HCT116 (cell line): ENCODE measurements around the gene IL17RE. TPM values are rescaled to one million over a fixed set of nuclear protein-coding genes. Genes with fewer than 3 reads are reported as not detected.

Experiments
- ATAC-seq: fragments of 200-7000 bp; cut with Tn5 transposase; 2 replicates; pipeline ENCODE4 v1.9.1; 2020; ENCODE audit warnings: mild to moderate bottlenecking, moderate library complexity
- BruUV-seq: library from RNA; stranded (reverse); fragments of 400-500 nt; replicated peaks from 2 replicates; lab custom pipeline; 2021; lab: Mats Ljungman, UMichigan
- CTCF ChIA-PET: fragments of 300-600 bp; sonication (Branson Sonifier 250); formaldehyde crosslinking; loops from one replicate; lab custom pipeline; 2021; ENCODE audit warnings: antibody characterized with exemption; lab: Charles Lee
- POLR2A ChIA-PET: fragments of 300-600, 350-600 bp; sonication (Branson Sonifier 250); formaldehyde crosslinking; loops from one replicate; lab custom pipeline; 2021; ENCODE audit warnings: antibody characterized with exemption; lab: Charles Lee
- RAD21 ChIA-PET, 2 experiments: fragments of 300-600 bp; sonication (Branson Sonifier 250); formaldehyde crosslinking; loops; one replicate each; lab custom pipeline; 2023; ENCODE audit warnings: low total read pairs in 2 of 2; ENCODE audit not compliant: uncharacterized antibody in 2 of 2, unreplicated experiment in 2 of 2, low non-redundant PET in 1 of 2; lab: Charles Lee
- DNase-seq: peaks from one replicate; pipeline ENCODE4 v3.0.0-alpha.2; 2010; ENCODE audit warnings: low read depth, low spot score
- H2AFZ ChIP-seq: fragments of 200-600 bp; shearing (Covaris generic), sonication (generic); 2 replicates; pipeline ENCODE4 v1.6.1; 2017; ENCODE audit warnings: low read depth, mixed run types, mixed read lengths, antibody characterized with exemption, low read length; ENCODE audit not compliant: poor library complexity, severe bottlenecking
- H3K27ac ChIP-seq: 2 replicates; pipeline ENCODE4 v1.5.1; 2012; ENCODE audit warnings: low read depth, low read length
- H3K27me3 ChIP-seq: fragments of 200-600 bp; sonication (generic); 2 replicates; pipeline ENCODE4 v1.6.1; 2016; ENCODE audit warnings: mixed run types, low read length, mixed read lengths; ENCODE audit not compliant: insufficient read depth
- H3K36me3 ChIP-seq, 2 experiments: fragments of 200-500 bp in 1 of 2; fragments of 200-600 bp in 1 of 2; sonication (Bioruptor generic) in 1 of 2; sonication (generic) in 1 of 2; 2 replicates each; pipeline versions ENCODE4 v1.5.1 to v1.6.1; 2014 to 2016; ENCODE audit warnings: low read length in 2 of 2, inconsistent platforms in 1 of 2, mixed read lengths in 1 of 2, mixed run types in 1 of 2; ENCODE audit not compliant: insufficient read depth in 2 of 2, control insufficient read depth in 1 of 2
- H3K4me1 ChIP-seq, 2 experiments: fragments of 200-600 bp in 1 of 2; sonication (generic) in 1 of 2; 2 replicates each; pipeline versions ENCODE4 v1.5.1 to v1.6.1; 2012 to 2017; ENCODE audit warnings: low read length in 2 of 2, inconsistent platforms in 1 of 2, mild to moderate bottlenecking in 1 of 2, mixed read lengths in 1 of 2, mixed run types in 1 of 2, moderate library complexity in 1 of 2; ENCODE audit not compliant: insufficient read depth in 2 of 2, control insufficient read depth in 1 of 2
- H3K4me2 ChIP-seq: fragments of 200-600 bp; sonication (generic); 2 replicates; pipeline ENCODE4 v1.6.1; 2017; ENCODE audit warnings: mixed run types, low read length, mixed read lengths
- H3K4me3 ChIP-seq, 2 experiments: fragments of 200-600 bp in 1 of 2; sonication (generic) in 1 of 2; replicated peaks in 1 of 2; 2 replicates each; pipeline ENCODE4 v1.5.1; 2011 to 2016; ENCODE audit warnings: low read length in 2 of 2, control low read depth in 1 of 2, low read depth in 1 of 2, mild to moderate bottlenecking in 1 of 2, mixed read lengths in 1 of 2, mixed run types in 1 of 2
- H3K79me2 ChIP-seq: fragments of 200-600 bp; sonication (generic); 2 replicates; pipeline ENCODE4 v1.6.1; 2017; ENCODE audit warnings: mild to moderate bottlenecking, mixed run types, low read length, moderate library complexity, mixed read lengths; ENCODE audit not compliant: insufficient read depth
- H3K9ac ChIP-seq: fragments of 200-600 bp; sonication (generic); 2 replicates; pipeline ENCODE4 v1.6.1; 2016; ENCODE audit warnings: low read length, mixed read lengths
- H3K9me2 ChIP-seq: fragments of 200-600 bp; sonication (generic), shearing (Covaris generic); 2 replicates; pipeline ENCODE4 v1.6.1; 2017; ENCODE audit warnings: mixed run types, mild to moderate bottlenecking, moderate library complexity; ENCODE audit not compliant: insufficient read depth
- H3K9me3 ChIP-seq, 2 experiments: fragments of 200-500 bp in 1 of 2; fragments of 200-600 bp in 1 of 2; sonication (Bioruptor generic) in 1 of 2; sonication (generic) in 1 of 2; 2 replicates each; pipeline ENCODE4 v1.6.1; 2014 to 2017; ENCODE audit warnings: low read length in 2 of 2, mixed read lengths in 2 of 2, inconsistent platforms in 1 of 2, low read depth in 1 of 2, mild to moderate bottlenecking in 1 of 2, mixed run types in 1 of 2, moderate library complexity in 1 of 2; ENCODE audit not compliant: control insufficient read depth in 1 of 2, insufficient read depth in 1 of 2
- H4K20me1 ChIP-seq: fragments of 200-600 bp; sonication (generic), shearing (Covaris generic); 2 replicates; pipeline ENCODE4 v1.6.1; 2017; ENCODE audit warnings: mixed run types, mild to moderate bottlenecking, moderate library complexity; ENCODE audit not compliant: insufficient read depth
- CBX3 ChIP-seq: IDR thresholded peaks from 2 replicates; pipeline ENCODE4 v1.6.1; 2012; ENCODE audit warnings: low read depth
- CEBPB ChIP-seq: IDR thresholded peaks from 2 replicates; pipeline ENCODE4 v1.6.1; 2012; ENCODE audit warnings: low read depth
- EGR1 ChIP-seq: IDR thresholded peaks from 2 replicates; pipeline ENCODE4 v1.6.1; 2012; ENCODE audit warnings: low read depth
- ELF1 ChIP-seq: IDR thresholded peaks from 2 replicates; pipeline ENCODE4 v1.6.1; 2012; ENCODE audit warnings: low read depth, borderline replicate concordance
- EZH2 ChIP-seq: fragments of 200-600 bp; sonication (generic); IDR thresholded peaks from 2 replicates; pipeline ENCODE4 v1.6.1; 2017; ENCODE audit warnings: antibody characterized with exemption, mixed run types
- EZH2phosphoT487 ChIP-seq: fragments of 200-600 bp; IDR thresholded peaks from 2 replicates; pipeline ENCODE4 v1.6.1; 2018; ENCODE audit warnings: antibody characterized with exemption, borderline replicate concordance
- JUND ChIP-seq: IDR thresholded peaks from 2 replicates; pipeline ENCODE4 v1.6.1; 2012
- POLR2A ChIP-seq: IDR thresholded peaks from 2 replicates; pipeline ENCODE4 v1.7.0; 2011; ENCODE audit warnings: borderline replicate concordance; ENCODE audit not compliant: insufficient read depth, insufficient read length; ENCODE audit errors: extremely low read depth
- RAD21 ChIP-seq: IDR thresholded peaks from 2 replicates; pipeline ENCODE4 v1.6.1; 2012; ENCODE audit warnings: low read depth, mild to moderate bottlenecking
- REST ChIP-seq: IDR thresholded peaks from 2 replicates; pipeline ENCODE4 v1.6.1; 2012; ENCODE audit warnings: low read depth
- SRF ChIP-seq: IDR thresholded peaks from 2 replicates; pipeline ENCODE4 v1.6.1; 2012; ENCODE audit warnings: low read depth
- TCF7L2 ChIP-seq: IDR thresholded peaks from 2 replicates; pipeline ENCODE4 v1.7.0; 2011; ENCODE audit warnings: borderline replicate concordance, inconsistent platforms; ENCODE audit not compliant: insufficient read depth, insufficient read length; ENCODE audit errors: extremely low read depth
- ZBTB33 ChIP-seq: IDR thresholded peaks from 2 replicates; pipeline ENCODE4 v1.6.1; 2011; ENCODE audit warnings: mild to moderate bottlenecking, low read length, moderate library complexity; ENCODE audit not compliant: insufficient replicate concordance; ENCODE audit errors: extremely low read depth
- ZFX ChIP-seq: fragments of 450-650 bp; IDR thresholded peaks from 2 replicates; pipeline ENCODE4 v1.6.1; 2017
- intact Hi-C: fragments of 100-400 bp; cut with micrococcal nuclease; formaldehyde crosslinking; loops from 2 replicates; pipeline ENCODE4 v1.10.0; 2022
- total RNA-seq: library from RNA; stranded (reverse); gene quantifications from one replicate; pipeline ENCODE4 v1.2.1, GENCODE V29; 2021; ENCODE audit not compliant: unreplicated experiment

IL17RE gene
- total RNA-seq, 1 experiment from 2014 or later: 14.3 TPM

GRCh38 chr3:9887480-9887879 is 15.2 kb upstream of the IL17RE start:
- ATAC-seq: no peak
- Histone ChIP-seq H3K27ac (no peak overlapping the region), H3K79me2 (peaks cover 20% of the 10 kb centered on the region), H3K4me1 (peaks cover 21 to 35% of the 10 kb centered on the region in 2 experiments), H3K9me2 (no peaks in the 10 kb centered on the region), H4K20me1 (no peaks in the 10 kb centered on the region), H3K27me3 (no peaks in the 10 kb centered on the region), H3K4me2 (no peak overlapping the region), H3K36me3 (peaks cover 2 to 3% of the 10 kb centered on the region in 2 experiments; a peak in 3 of 4 replicates), H2AFZ (no peak overlapping the region), H3K4me3 (no peak overlapping the region), H3K9ac (no peak overlapping the region), H3K9me3 (no peaks in the 10 kb centered on the region)
- no peak for DNase-seq
- BruUV-seq: no TSS peak
- ChIA-PET POLR2A (no interaction called here), CTCF (no interaction called here), RAD21 (no interaction called here)
- TF ChIP-seq CBX3 (no peak), POLR2A (no peak), EZH2 (no peak), RAD21 (no peak), SRF (no peak), ZFX (no peak), ZBTB33 (no peak), JUND (no peak), TCF7L2 (no peak), EZH2phosphoT487 (no peak), ELF1 (no peak), CEBPB (no peak), REST (no peak), EGR1 (no peak)
- intact Hi-C loops: no loop called here
